ENCODE data around the gene SSBP3.
"Not testable (repeated sequence)": the region's sequence is repeated elsewhere in the genome, so short reads cannot be mapped to it uniquely, and the experiment has no call there.

The SSBP3 gene

DNA sequence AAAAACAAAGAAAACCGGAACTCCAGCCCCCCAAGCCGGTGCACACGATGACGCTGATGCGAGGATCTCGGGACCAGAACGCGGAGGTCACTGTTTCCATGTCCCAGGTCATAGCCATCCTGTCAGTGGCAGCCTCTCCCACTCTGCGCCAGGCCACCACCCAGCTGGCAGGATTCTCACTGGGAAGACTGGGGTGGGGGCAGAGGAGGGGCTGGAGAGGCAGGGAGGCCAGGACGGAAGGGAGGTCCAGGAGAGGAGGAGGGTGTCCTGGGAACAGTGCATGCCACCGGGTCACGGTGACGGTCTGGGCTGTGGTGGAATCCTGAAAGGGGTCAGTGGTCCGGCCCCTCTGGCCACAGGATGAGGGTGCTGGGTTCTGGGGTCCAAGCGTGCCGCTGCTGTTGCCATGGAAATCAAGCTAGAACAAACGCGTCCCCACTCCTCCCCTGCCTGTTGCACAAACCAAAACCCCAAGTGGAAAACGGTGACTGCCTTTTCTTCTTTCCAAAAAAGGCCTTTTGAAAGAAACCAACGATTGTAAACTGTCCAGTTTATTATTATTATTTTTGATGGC is 180.1 kb downstream of the SSBP3 start:
- DNase-seq (ENCODE audit: low read depth in 1 of 2, low spot score in 1 of 2) = no peak

DNA sequence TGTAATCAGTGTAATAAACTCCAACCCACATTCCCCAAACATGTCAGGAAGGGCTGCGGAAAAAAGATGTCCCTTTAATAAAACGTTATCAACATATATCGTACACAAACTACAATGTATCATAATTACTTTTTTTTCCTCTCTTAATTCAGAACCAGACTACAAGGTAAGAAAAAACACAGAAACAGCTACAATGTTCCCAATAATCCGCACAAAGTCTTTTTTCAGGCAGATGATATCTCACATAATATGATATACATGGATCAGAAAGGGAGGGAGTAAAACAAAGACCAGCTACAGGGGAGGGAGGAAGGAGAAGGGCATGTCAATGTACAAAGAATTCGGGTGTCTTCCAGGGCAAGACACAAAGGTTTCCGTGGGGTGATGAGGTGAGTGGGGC is 180.8 kb downstream of the SSBP3 start:
- no peak for DNase-seq (ENCODE audit: low read depth in 1 of 2, low spot score in 1 of 2)

DNA sequence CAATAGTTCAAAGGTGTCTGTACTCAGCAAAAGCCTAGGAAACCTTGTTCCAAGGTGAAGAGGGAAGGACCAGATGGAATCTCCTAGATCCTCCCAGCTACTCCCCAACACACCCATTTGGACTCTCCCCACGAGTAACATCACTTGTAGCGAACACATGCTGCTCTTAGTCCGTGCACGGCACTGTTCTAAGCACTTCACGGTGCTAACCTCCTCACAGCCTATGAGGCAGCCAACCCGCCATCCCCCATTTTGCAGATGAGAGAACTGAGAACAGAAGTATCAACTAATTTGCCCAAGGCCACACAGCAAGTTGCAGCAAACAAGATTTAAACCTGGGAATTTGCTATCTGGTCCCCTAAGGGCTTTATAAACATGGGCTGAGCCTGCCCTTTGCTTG is 182.0 kb downstream of the SSBP3 start:
- no peak for DNase-seq (ENCODE audit: low read depth in 1 of 2, low spot score in 1 of 2)

DNA sequence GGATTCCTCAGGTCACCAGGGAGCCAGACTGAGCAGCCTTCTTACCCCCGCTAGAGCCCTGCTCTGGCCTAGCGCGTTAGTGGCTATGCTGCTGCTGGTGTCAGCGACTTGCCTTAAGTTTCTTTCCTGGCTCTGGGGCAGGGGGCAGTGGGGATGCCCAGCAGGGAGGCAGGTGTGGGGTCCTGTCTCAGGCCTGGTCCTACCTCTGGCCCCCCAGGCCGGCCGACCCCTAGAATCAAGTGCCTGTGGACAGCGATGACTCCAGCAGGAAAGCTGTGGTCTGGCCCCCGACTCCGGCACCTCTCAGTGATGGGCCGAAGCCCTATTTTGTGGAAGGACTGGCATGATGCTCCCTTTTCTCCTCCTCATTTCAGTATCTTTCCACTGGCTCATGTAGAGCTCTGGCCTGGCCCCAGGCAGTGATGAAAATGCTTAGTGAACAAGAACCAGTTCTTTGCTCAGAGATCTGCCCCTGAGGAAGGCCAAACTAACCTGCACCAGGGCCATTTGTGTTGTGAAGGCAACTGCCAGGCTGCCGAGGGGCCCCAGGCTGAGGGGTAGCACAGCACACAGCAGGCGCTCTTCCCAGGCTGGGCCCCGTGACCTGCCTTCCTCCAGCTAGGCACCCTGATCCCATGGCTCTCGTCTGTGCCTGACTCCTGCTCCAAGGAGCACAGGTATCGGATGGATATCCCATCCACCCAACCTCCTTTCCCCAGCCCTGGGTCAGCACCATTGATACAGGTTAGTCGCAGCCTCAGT is 182.6 kb downstream of the SSBP3 start:
- no peak for DNase-seq (ENCODE audit: low read depth in 1 of 2, low spot score in 1 of 2)

DNA sequence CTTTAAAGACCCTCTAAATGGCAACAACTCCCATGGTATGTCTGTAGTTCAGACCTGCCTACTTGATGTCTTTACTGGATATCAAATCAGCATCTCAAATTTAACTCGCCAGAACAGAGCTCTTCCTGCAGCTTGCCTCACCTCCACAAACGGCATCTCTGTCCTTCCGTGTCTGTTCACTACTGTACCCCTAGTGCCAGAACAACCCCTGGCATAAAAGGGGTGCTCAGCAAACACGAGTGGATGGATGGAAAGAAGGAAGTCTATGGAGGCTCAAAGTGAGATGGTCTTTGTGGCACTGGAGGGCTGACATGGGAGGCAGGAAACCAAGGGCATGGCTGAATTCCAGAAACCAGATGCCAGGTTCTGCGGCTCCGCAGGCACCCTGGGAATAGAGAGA is 183.5 kb downstream of the SSBP3 start:
- DNase-seq (ENCODE audit: low read depth in 1 of 2, low spot score in 1 of 2) = no peak

GRCh38 chr1:54221867-54222484 is 184.2 kb downstream of the SSBP3 start:
- no peak for DNase-seq (ENCODE audit: low read depth in 1 of 2, low spot score in 1 of 2)

DNA sequence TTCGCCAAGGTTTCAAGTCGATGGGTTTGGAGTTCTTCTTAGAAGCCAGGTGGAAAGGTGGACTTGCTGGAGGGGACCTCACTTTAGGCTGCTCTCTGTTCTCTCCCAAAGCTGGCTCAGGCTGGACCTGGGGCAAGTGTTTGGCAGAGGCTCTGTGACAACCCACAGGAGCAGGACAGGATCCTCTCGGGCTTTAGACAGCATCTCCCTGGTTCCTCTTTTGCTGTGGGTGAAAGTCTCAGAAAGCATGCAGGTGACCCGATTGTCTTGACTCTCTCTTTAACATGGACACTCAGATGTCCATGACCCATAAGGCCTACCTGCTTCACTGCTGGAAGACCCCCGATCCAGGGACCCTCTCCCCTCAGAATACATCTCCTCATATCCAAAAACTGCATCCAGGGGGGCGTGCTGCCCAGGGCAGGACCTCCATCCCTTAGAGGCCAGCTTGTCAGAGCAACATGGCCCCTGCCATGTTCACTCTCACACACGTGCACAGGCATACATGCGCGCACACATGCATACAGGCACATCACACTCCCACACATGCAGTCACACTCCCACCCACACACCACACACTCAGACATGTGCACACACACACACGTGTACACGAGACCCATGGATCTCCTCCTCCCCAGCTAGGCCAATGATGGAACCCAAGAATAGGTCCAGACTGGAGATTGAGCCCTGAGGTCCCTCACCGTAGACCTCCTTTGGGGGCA is 184.9 kb downstream of the SSBP3 start:
- no peak for DNase-seq (ENCODE audit: low read depth in 1 of 2, low spot score in 1 of 2)

DNA sequence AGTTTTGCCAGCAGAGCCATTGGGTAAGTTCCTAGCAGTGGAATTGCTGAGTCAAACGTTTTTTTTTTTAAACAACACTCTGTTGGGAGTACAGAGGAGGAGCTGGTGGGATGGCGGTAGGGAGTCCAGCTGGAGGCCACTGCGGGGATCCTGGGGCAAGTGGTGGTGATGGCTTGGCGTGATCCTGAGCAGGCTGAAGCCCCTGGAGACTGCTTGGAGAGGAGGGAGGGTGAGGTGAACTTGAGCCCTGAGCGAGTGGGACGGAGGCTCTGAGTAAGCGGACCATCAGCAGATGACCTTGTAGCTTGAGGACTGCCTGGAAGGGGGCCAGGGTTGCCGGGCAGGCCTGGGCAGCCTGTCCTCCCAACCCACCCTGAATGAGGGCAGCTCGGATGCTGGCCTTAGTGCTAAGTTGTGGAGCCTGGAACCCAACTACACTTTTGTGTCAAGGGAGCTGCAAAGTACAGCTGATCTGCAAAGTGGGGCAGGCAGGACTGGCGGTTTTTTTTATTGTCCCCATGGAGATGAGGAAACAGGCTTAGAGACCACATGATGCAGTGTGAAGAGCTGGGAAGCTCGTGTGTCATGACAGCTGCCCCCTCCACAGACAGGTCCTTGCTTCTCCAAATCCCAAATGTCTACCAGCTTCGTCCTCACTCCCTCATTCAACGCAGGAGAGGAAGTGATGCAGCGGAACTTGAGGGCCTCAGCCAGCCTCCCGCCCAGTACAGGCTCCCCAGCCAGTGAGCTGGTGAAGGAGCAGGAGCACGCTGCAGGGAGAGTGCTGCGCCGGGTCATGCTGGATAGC is 186.0 kb downstream of the SSBP3 start:
- no peak for DNase-seq (ENCODE audit: low read depth in 1 of 2, low spot score in 1 of 2)

- DNase-seq (ENCODE audit: low read depth in 1 of 2, low spot score in 1 of 2) = no peak
Observed at GRCh38 chr1:54219688-54220003, 186.5 kb downstream of the SSBP3 start.

DNA sequence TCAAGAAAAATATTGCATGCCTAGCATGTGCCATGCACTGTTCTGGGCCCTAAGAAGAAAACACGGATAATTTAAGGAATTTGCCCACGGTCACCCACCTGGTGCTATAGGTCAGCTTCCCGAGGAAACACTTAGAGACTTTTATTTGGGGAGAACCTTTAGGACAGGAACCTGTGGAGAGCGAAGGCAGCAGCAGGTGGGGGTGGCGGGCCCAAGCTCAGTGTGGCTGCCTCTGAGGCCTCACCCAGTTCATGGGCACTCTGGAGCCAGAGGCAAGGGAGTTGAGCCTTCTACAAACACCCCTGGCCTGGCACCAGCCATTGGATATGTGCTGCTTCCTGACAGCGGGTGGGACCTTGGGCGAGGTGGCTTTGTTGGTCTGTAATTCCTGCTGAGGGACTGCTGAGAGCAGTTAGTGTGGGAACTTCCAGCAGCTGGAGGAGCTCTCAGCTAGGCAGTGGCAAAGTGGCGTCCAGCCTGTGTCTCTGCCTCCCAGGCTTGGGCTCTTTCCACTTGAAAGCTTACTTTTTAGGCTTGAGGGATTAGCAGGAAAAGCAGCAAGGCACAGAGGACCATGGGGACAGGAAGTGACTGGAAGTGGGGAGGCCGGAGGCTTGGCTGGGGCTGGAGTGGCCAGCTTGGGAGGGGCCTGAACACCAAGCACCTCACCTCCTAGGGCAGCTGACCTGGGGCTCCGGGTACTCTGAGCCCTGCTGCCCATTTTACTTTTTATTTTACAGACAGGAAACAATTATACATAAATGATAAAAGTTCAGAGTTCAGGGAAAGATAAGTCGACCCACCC is 187.1 kb downstream of the SSBP3 start:
- no peak for DNase-seq (ENCODE audit: low read depth in 1 of 2, low spot score in 1 of 2)

DNA sequence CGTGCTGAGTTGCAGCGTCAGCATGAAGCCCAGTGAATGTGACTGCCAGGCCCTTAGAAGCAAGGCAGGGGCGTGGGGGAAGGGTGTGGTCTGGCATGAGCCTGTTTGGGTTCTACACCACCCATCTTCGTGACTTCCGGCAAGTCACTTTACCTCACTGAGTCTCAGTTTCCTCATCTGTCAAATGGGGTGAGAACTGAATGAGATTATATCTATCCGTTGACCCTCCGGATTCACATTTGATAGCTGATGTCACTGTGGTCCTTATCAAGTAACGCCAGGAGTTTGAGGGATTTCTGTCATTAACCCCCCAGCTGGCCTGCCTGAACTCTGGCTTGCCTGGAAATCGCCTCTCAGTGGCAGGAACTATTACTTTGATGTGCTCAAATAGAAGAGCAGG is 190.7 kb downstream of the SSBP3 start:
- no peak for DNase-seq (ENCODE audit: low read depth in 1 of 2, low spot score in 1 of 2)

GRCh38 chr1:54212872-54213271 is 193.3 kb downstream of the SSBP3 start:
- no peak for DNase-seq (ENCODE audit: low read depth in 1 of 2, low spot score in 1 of 2)

DNA sequence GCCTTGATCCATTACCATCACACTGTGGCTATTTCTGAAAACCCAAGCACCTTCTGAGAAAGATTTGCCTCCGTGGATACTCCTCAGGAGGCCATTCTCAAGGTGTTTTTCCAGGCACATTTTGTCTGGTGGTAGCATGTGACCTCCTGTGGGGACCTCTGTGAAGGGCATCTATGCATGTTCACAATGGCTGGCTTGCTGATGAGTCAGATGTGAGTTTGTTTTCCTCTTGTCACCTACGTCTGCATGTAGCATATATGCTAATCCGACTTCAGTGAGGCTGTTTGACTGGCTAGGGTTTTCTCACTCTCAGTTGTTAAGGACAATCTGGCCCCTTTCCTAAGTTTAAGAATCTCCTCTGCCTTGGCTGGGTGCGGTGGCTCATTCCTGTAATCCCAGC is 198.3 kb downstream of the SSBP3 start:
- DNase-seq (ENCODE audit: low read depth in 1 of 2, low spot score in 1 of 2) = not testable (repeated sequence)

GRCh38 chr1:54207287-54207686 is 198.9 kb downstream of the SSBP3 start:
- no peak for DNase-seq (ENCODE audit: low read depth in 1 of 2, low spot score in 1 of 2)

GRCh38 chr1:54204199-54204598 is 202.0 kb downstream of the SSBP3 start:
- no peak for DNase-seq (ENCODE audit: low read depth in 1 of 2, low spot score in 1 of 2)

DNA sequence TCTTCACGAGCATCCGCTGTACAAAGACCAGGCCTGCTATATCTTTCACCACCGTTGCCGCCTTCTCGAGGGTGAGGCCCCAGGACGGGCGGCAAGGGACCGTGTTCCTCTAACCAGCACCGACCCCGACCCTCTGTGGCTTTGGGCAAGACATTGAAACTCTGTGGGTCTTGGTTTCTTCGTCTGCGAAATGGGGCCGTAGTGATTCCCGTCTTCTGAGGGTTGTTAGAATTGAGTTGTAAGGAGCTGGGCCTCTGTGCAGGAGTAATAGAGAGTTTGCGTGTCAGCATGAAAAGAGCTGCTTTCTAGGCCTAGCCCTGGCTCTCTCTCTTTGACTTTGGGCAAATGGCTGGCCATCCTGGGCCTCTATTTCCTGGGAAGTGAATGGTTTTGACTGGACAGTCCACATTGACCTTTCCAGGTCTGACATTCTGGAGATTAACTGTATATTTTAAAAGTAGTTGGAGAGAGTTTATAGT is 205.6 kb downstream of the SSBP3 start:
- DNase-seq (ENCODE audit: low read depth in 1 of 2, low spot score in 1 of 2) = peak in 1 of 2 donors; percentile 16

DNA sequence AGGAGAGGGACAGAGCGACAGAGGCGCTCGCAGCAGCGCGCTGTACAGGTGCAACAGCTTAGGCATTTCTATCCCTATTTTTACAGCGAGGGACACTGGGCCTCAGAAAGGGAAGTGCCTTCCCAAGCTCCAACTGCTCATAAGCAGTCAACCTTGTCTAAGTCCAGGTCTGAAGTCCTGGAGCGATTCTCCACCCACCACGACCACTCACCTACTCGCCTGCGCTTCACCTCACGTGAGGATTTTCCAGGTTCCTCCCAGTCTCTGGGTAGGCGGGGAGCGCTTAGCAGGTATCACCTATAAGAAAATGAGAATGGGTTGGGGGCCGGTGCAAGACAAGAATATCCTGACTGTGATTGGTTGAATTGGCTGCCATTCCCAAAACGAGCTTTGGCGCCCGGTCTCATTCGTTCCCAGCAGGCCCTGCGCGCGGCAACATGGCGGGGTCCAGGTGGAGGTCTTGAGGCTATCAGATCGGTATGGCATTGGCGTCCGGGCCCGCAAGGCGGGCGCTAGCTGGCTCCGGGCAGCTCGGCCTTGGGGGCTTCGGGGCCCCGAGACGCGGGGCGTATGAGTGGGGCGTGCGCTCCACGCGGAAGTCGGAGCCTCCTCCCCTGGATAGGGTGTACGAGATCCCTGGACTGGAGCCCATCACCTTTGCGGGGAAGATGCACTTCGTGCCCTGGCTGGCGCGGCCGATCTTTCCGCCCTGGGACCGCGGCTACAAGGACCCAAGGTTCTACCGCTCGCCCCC is 206.3 kb downstream of the SSBP3 start, which contains the start of the genes CYB5RL and MRPL37:
Gene CYB5RL (minus strand): TSS at position 266 of the 754 bp plus-strand sequence. CDS start 4,414 bp downstream, outside the sequence.
Gene MRPL37 (plus strand): TSS at position 403 of the 754 bp plus-strand sequence. CDS start 77 bp downstream, at position 480.
- DNase-seq (ENCODE audit: low read depth in 1 of 2, low spot score in 1 of 2) = peak; percentile 75 to 92

DNA sequence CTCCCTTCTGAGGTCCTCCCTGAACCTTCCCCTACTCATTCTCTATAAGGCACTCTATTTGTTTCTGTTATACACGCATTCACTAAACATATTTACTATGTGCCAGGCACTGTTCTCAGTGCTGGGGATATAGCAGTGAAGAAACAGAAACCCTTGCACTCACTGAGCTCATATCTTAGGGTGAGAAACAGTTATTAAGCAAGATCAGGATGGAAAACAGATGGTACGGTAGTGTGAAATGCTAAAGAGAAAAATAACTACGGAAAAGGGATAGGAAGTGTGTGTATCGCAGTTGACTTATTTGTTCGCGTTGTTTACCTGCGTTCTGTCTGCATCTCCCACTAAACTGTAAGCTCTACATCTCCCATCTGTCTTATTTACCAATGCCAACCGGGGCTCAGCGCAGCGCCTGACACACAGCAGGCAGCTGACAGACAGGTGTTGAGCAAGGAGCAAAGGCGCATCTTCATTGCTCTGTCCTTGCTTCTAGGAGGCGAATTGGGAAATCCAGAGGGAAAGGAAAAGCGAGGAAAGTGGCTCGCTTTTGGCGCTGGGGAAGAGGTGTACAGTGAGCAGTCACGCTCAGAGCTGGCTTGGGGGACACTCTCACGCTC is 206.9 kb downstream of the SSBP3 start:
- DNase-seq (ENCODE audit: low read depth in 1 of 2, low spot score in 1 of 2) = no peak

DNA sequence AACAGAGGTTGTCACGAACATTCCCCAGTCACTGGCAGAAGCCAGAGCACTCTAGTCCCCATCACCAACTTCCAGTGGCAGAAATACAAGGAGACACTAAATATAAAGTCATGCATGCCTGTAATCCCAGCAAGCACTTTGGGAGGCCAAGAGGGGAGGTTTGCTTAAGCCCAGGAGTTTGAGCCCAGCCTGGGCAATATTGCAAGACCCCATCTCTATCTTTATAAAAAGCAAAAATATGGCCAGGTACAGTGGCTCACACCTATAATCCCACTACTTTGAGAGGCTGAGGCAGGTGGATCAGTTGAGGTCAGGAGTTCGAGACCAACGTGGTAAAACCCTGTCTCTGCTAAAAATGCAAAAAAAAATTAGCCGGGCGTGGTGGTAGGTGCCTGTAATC is 212.7 kb downstream of the SSBP3 start:
- DNase-seq (ENCODE audit: low read depth in 1 of 2, low spot score in 1 of 2) = no peak
